PFSK-1 (cell line): ENCODE measurements around the gene ZNF385C.

Experiments
- FOXP2 ChIP-seq: optimal IDR thresholded peaks from 2 replicates; pipeline ENCODE3; 2011; ENCODE audit warnings: borderline replicate concordance, control low read depth, inconsistent platforms; ENCODE audit not compliant: insufficient read depth; ENCODE audit errors: extremely low read length, extremely low read depth
- POLR2AphosphoS5 ChIP-seq: IDR thresholded peaks from 2 replicates; pipeline ENCODE4 v1.6.1; 2012; ENCODE audit warnings: low read depth, mild to moderate bottlenecking, control low read depth, low read length, moderate library complexity
- REST ChIP-seq, 2 experiments: IDR thresholded peaks; 2 replicates each; pipeline versions ENCODE4 v1.6.1 to v1.8.0; 2011 to 2012; ENCODE audit warnings: low read depth in 2 of 2, low read length in 2 of 2, control low read depth in 1 of 2, inconsistent platforms in 1 of 2, mild to moderate bottlenecking in 1 of 2, moderate library complexity in 1 of 2; ENCODE audit not compliant: insufficient read depth in 1 of 2
- SIN3A ChIP-seq: IDR thresholded peaks from 2 replicates; pipeline ENCODE4 v1.6.1; 2012; ENCODE audit warnings: mild to moderate bottlenecking, low read length, moderate library complexity, borderline replicate concordance; ENCODE audit not compliant: insufficient read depth
- TAF1 ChIP-seq: IDR thresholded peaks from 2 replicates; pipeline ENCODE4 v1.6.1; 2012; ENCODE audit warnings: low read length, control low read depth, borderline replicate concordance; ENCODE audit not compliant: insufficient read depth

ZNF385C gene

GRCh38 chr17:42026857-42027589, 71.2 kb downstream of the ZNF385C start:
- TF ChIP-seq POLR2AphosphoS5 (no peak), SIN3A (no peak), TAF1 (no peak), FOXP2 (no peak), REST (IDR thresholded peaks at IDR 0.05; ENCODE audit: insufficient read depth in 1 of 2, low read depth in 2 of 2, low read length in 2 of 2) (no peak)

GRCh38 chr17:42025936-42026335, 72.3 kb downstream of the ZNF385C start:
- TF ChIP-seq REST (IDR thresholded peaks at IDR 0.05; ENCODE audit: insufficient read depth in 1 of 2, low read depth in 2 of 2, low read length in 2 of 2) = no peak
- TF ChIP-seq POLR2AphosphoS5 = no peak
- TF ChIP-seq FOXP2 = no peak
- TF ChIP-seq SIN3A = no peak
- no peak for TF ChIP-seq TAF1

GRCh38 chr17:42025191-42025579, 73.1 kb downstream of the ZNF385C start:
- TF ChIP-seq FOXP2 (no peak), TAF1 (no peak), SIN3A (no peak), POLR2AphosphoS5 (no peak; the same call in 1 of the 2 replicates), REST (IDR thresholded peaks at IDR 0.05; ENCODE audit: insufficient read depth in 1 of 2, low read depth in 2 of 2, low read length in 2 of 2) (no peak)

GRCh38 chr17:42023524-42024349, 74.5 kb downstream of the ZNF385C start:
- TF ChIP-seq POLR2AphosphoS5 (no peak), FOXP2 (peak; percentile 39), SIN3A (no peak), REST (IDR thresholded peaks at IDR 0.05; ENCODE audit: insufficient read depth in 1 of 2, low read depth in 2 of 2, low read length in 2 of 2) (no peak), TAF1 (no peak)
